HG03108 (cell line): ENCODE data around the gene SIL1.

Experiments
- ATAC-seq: cut with Tn5 transposase; IDR thresholded peaks from one replicate; pipeline ENCODE4 v1.9.1; 2021; ENCODE audit warnings: moderate library complexity; ENCODE audit not compliant: unreplicated experiment

Gene SIL1

GRCh38 chr5:138964647-138965201 lies 233.4 kb downstream of the SIL1 start:
- no peak for ATAC-seq

- no peak for ATAC-seq
These were observed 234.3 kb downstream of the SIL1 start for GRCh38 chr5:138963763-138964371.

GRCh38 chr5:138962614-138963370 lies 235.4 kb downstream of the SIL1 start:
- ATAC-seq, result no peak

- ATAC-seq, result no peak
These were observed 236.4 kb downstream of the SIL1 start for GRCh38 chr5:138961729-138962128.

GRCh38 chr5:138961221-138961620 lies 236.9 kb downstream of the SIL1 start:
- ATAC-seq, result no peak

- no peak for ATAC-seq
These were observed 237.9 kb downstream of the SIL1 start for GRCh38 chr5:138960145-138960692.

GRCh38 chr5:138956801-138957200 lies 241.4 kb downstream of the SIL1 start:
- ATAC-seq, result no peak

- no peak for ATAC-seq
These were observed 242.4 kb downstream of the SIL1 start for GRCh38 chr5:138955671-138956295.

GRCh38 chr5:138955013-138955660 lies 243.0 kb downstream of the SIL1 start:
- no peak for ATAC-seq

- no peak for ATAC-seq
These were observed 243.7 kb downstream of the SIL1 start for GRCh38 chr5:138954257-138955012.

- ATAC-seq, result no peak
These were observed 244.5 kb downstream of the SIL1 start for GRCh38 chr5:138953387-138954256.

- ATAC-seq, result no peak
These were observed 245.2 kb downstream of the SIL1 start for GRCh38 chr5:138952962-138953361.

- no peak for ATAC-seq
These were observed 246.0 kb downstream of the SIL1 start for GRCh38 chr5:138951986-138952735.

GRCh38 chr5:138951091-138951985 lies 246.8 kb downstream of the SIL1 start:
- ATAC-seq, result no peak

GRCh38 chr5:138950421-138951031 lies 247.6 kb downstream of the SIL1 start:
- ATAC-seq, result no peak

GRCh38 chr5:138949988-138950387 lies 248.2 kb downstream of the SIL1 start:
- no peak for ATAC-seq

GRCh38 chr5:138949223-138949574 lies 249.0 kb downstream of the SIL1 start:
- ATAC-seq, result no peak
